Measurements from ENCODE around the gene TMEM59L. TPM values are rescaled to one million over a fixed set of nuclear protein-coding genes. Genes with fewer than 3 reads are reported as not detected.

The TMEM59L gene
- total RNA-seq, 3 donors from 2014 or later, result 1.2 to 2.3 TPM; not detected in 1

GRCh38 chr19:18645035-18645511 lies 32.4 kb downstream of the TMEM59L start:
- DNase-seq (ENCODE audit: low spot score in 2 of 2), result peak in 1 of 2 donors; percentile 32
- H3K4me1 ChIP-seq, result no peaks in the 10 kb centered on the region
- intact Hi-C loops (cut with DNase I; ENCODE audit: low total_unique reads), result no loop called here
- H3K27ac ChIP-seq, result peak overlapping the region; percentile 50 to 75
- H3K27me3 ChIP-seq, result no peaks in the 10 kb centered on the region
- TF ChIP-seq POLR2A (IDR thresholded peaks at IDR 0.05), result no peak
- no peak for TF ChIP-seq CTCF (IDR thresholded peaks at IDR 0.05)
- no peak for TF ChIP-seq POLR2AphosphoS5 (IDR thresholded peaks at IDR 0.05)
- H3K36me3 ChIP-seq, result no peaks in the 10 kb centered on the region
- peak overlapping the region in 2 of 3 donors; percentile 20 to 42 for H3K4me3 ChIP-seq
- H3K9me3 ChIP-seq, result no peaks in the 10 kb centered on the region

GRCh38 chr19:18646535-18647370 lies 34.1 kb downstream of the TMEM59L start:
- no peak overlapping the region for H3K4me3 ChIP-seq
- no peaks in the 10 kb centered on the region for H3K4me1 ChIP-seq
- no peaks in the 10 kb centered on the region for H3K9me3 ChIP-seq
- no peaks in the 10 kb centered on the region for H3K27me3 ChIP-seq
- H3K27ac ChIP-seq, result peak overlapping the region in 1 of 2 donors; percentile 48
- no peaks in the 10 kb centered on the region for H3K36me3 ChIP-seq
- TF ChIP-seq POLR2A (IDR thresholded peaks at IDR 0.05) (no peak), POLR2AphosphoS5 (IDR thresholded peaks at IDR 0.05) (no peak), CTCF (IDR thresholded peaks at IDR 0.05) (no peak)
- DNase-seq (ENCODE audit: low spot score in 2 of 2), result no peak
- intact Hi-C loops (cut with DNase I; ENCODE audit: low total_unique reads), result no loop called here

GRCh38 chr19:18647371-18647767 lies 34.7 kb downstream of the TMEM59L start:
- Histone ChIP-seq H3K27ac (peak overlapping the region; percentile 67 to 93), H3K4me1 (no peaks in the 10 kb centered on the region), H3K36me3 (no peaks in the 10 kb centered on the region), H3K4me3 (no peak overlapping the region), H3K9me3 (no peaks in the 10 kb centered on the region), H3K27me3 (no peaks in the 10 kb centered on the region)
- intact Hi-C loops (cut with DNase I; ENCODE audit: low total_unique reads), result no loop called here
- DNase-seq (ENCODE audit: low spot score in 2 of 2), result no peak
- TF ChIP-seq POLR2AphosphoS5 (IDR thresholded peaks at IDR 0.05) (no peak), CTCF (IDR thresholded peaks at IDR 0.05) (no peak), POLR2A (IDR thresholded peaks at IDR 0.05) (no peak)

DNA sequence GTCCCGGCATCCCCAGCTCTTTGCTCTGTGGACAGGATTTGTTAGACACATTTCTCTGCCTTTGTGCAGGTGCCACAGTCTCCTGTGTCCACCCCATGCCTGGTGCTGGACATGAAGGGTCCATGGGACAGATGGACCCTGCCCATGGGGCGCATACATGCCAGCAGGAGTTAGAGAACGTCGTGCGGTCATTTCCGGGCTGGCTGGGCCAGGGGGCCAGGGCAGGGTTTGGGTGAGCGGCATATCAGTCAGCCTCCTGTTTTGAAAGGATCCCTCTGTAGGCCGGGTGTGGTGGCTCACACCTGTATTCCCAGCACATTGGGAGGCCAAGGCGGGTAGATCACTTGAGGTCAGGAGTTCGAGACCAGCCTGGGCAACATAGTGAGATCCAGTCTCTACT lies 35.1 kb downstream of the TMEM59L start:
- Histone ChIP-seq H3K4me3 (no peak overlapping the region), H3K27ac (peak overlapping the region; percentile 67 to 93), H3K36me3 (no peaks in the 10 kb centered on the region), H3K9me3 (no peaks in the 10 kb centered on the region), H3K27me3 (no peaks in the 10 kb centered on the region), H3K4me1 (no peaks in the 10 kb centered on the region)
- intact Hi-C loops (cut with DNase I; ENCODE audit: low total_unique reads), result no loop called here
- no peak for DNase-seq (ENCODE audit: low spot score in 2 of 2)
- TF ChIP-seq POLR2A (IDR thresholded peaks at IDR 0.05) (no peak), CTCF (IDR thresholded peaks at IDR 0.05) (no peak), POLR2AphosphoS5 (IDR thresholded peaks at IDR 0.05) (no peak)

- Histone ChIP-seq H3K27me3 (no peaks in the 10 kb centered on the region), H3K4me3 (peak overlapping the region; percentile 19 to 57 (median 25)), H3K9me3 (no peaks in the 10 kb centered on the region), H3K27ac (peak overlapping the region; percentile 67 to 93), H3K36me3 (no peaks in the 10 kb centered on the region), H3K4me1 (no peaks in the 10 kb centered on the region)
- no peak for TF ChIP-seq CTCF (IDR thresholded peaks at IDR 0.05)
- peak in 2 of 3 donors; percentile 19 to 27 for TF ChIP-seq POLR2AphosphoS5 (IDR thresholded peaks at IDR 0.05)
- DNase-seq (ENCODE audit: low spot score in 2 of 2), result no peak
- intact Hi-C loops (cut with DNase I; ENCODE audit: low total_unique reads), result no loop called here
Measured at GRCh38 chr19:18648973-18649315, 36.3 kb downstream of the TMEM59L start.

All from breast epithelium (tissue), 4 donors.